Measurements from ENCODE around the gene AMBRA1.

The AMBRA1 gene

GRCh38 chr11:46492532-46492931 lies 101.3 kb downstream of the AMBRA1 start:
- Histone ChIP-seq H3K27ac (replicated peaks) (no peak overlapping the region), H3K27me3 (ENCODE audit: insufficient read depth, poor library complexity, severe bottlenecking) (no peaks in the 10 kb centered on the region), H3K4me3 (replicated peaks; ENCODE audit: insufficient read depth, low read length) (no peak overlapping the region)
- DNase-seq (ENCODE audit: low read depth in 1 of 2, low spot score in 1 of 2): no peak
- no peak for TF ChIP-seq GABPA (IDR thresholded peaks at IDR 0.05; ENCODE audit: low read depth)
- TF ChIP-seq REST (IDR thresholded peaks at IDR 0.05; ENCODE audit: insufficient replicate concordance, low read depth): no peak
- TF ChIP-seq POLR2AphosphoS5 (IDR thresholded peaks at IDR 0.05; ENCODE audit: low read depth): no peak
- TF ChIP-seq CTCF (IDR thresholded peaks at IDR 0.05; ENCODE audit: insufficient read depth, low read length): no peak
- no peak for TF ChIP-seq SPI1 (IDR thresholded peaks at IDR 0.05; ENCODE audit: borderline replicate concordance, low read depth)

GRCh38 chr11:46491661-46492330 lies 102.0 kb downstream of the AMBRA1 start:
- TF ChIP-seq CTCF (IDR thresholded peaks at IDR 0.05; ENCODE audit: insufficient read depth, low read length) (no peak), GABPA (IDR thresholded peaks at IDR 0.05; ENCODE audit: low read depth) (no peak), SPI1 (IDR thresholded peaks at IDR 0.05; ENCODE audit: borderline replicate concordance, low read depth) (no peak), REST (IDR thresholded peaks at IDR 0.05; ENCODE audit: insufficient replicate concordance, low read depth) (no peak), POLR2AphosphoS5 (IDR thresholded peaks at IDR 0.05; ENCODE audit: low read depth) (no peak)
- Histone ChIP-seq H3K4me3 (replicated peaks; ENCODE audit: insufficient read depth, low read length) (no peak overlapping the region), H3K27ac (replicated peaks) (no peak overlapping the region), H3K27me3 (ENCODE audit: insufficient read depth, poor library complexity, severe bottlenecking) (no peaks in the 10 kb centered on the region)
- DNase-seq (ENCODE audit: low read depth in 1 of 2, low spot score in 1 of 2): no peak

GRCh38 chr11:46490666-46491065 lies 103.2 kb downstream of the AMBRA1 start:
- no peak overlapping the region for H3K4me3 ChIP-seq (replicated peaks; ENCODE audit: insufficient read depth, low read length)
- H3K27me3 ChIP-seq (ENCODE audit: insufficient read depth, poor library complexity, severe bottlenecking): no peaks in the 10 kb centered on the region
- TF ChIP-seq CTCF (IDR thresholded peaks at IDR 0.05; ENCODE audit: insufficient read depth, low read length) (no peak), POLR2AphosphoS5 (IDR thresholded peaks at IDR 0.05; ENCODE audit: low read depth) (no peak), REST (IDR thresholded peaks at IDR 0.05; ENCODE audit: insufficient replicate concordance, low read depth) (no peak), SPI1 (IDR thresholded peaks at IDR 0.05; ENCODE audit: borderline replicate concordance, low read depth) (no peak), GABPA (IDR thresholded peaks at IDR 0.05; ENCODE audit: low read depth) (no peak)
- no peak overlapping the region for H3K27ac ChIP-seq (replicated peaks)
- no peak for DNase-seq (ENCODE audit: low read depth in 1 of 2, low spot score in 1 of 2)
